Parathyroid adenoma (tissue), 2 donors: ENCODE results near the gene NYAP2.

Experiments used
- H2AFZ ChIP-seq: fragments of 300-600 bp; sonication (generic); one replicate; pipeline ENCODE4 v1.7.0; 2017; ENCODE audit warnings: antibody characterized with exemption, mild to moderate bottlenecking
- H3K27ac ChIP-seq: fragments of 300-600 bp; sonication (generic); one replicate; pipeline ENCODE4 v1.7.0; 2017
- H3K27me3 ChIP-seq: fragments of 300-600 bp; sonication (generic); one replicate; pipeline ENCODE4 v1.7.0; 2017; ENCODE audit warnings: low read length; ENCODE audit not compliant: control insufficient read depth, insufficient read depth
- H3K36me3 ChIP-seq: fragments of 300-600 bp; sonication (generic); one replicate; pipeline ENCODE4 v1.7.0; 2017; ENCODE audit warnings: low read length; ENCODE audit not compliant: control insufficient read depth, insufficient read depth
- H3K4me1 ChIP-seq: fragments of 300-600 bp; sonication (generic); one replicate; pipeline ENCODE4 v1.7.0; 2017; ENCODE audit warnings: control low read depth
- H3K4me2 ChIP-seq: fragments of 300-600 bp; sonication (generic); one replicate; pipeline ENCODE4 v1.7.0; 2017; ENCODE audit warnings: low read length
- H3K4me3 ChIP-seq: fragments of 300-600 bp; sonication (generic); one replicate; pipeline ENCODE4 v1.7.0; 2017; ENCODE audit warnings: low read depth, low read length
- H3K79me2 ChIP-seq: fragments of 300-600 bp; sonication (generic); one replicate; pipeline ENCODE4 v1.7.0; 2017; ENCODE audit warnings: control low read depth
- H3K9ac ChIP-seq: fragments of 300-600 bp; sonication (generic); one replicate; pipeline ENCODE4 v1.7.0; 2017; ENCODE audit warnings: mild to moderate bottlenecking
- H3K9me3 ChIP-seq: fragments of 300-600 bp; sonication (generic); one replicate; pipeline ENCODE4 v1.7.0; 2017; ENCODE audit warnings: low read length; ENCODE audit not compliant: control insufficient read depth
- TF ChIP-seq, protein P1 (sequence below): fragments of 300-600 bp; sonication (generic); IDR thresholded peaks from one replicate; pipeline ENCODE4 v1.7.0; 2017; ENCODE audit warnings: antibody characterized with exemption, mild to moderate bottlenecking
- donor health status: primary hyperparathyroidism.

NYAP2 gene

DNA sequence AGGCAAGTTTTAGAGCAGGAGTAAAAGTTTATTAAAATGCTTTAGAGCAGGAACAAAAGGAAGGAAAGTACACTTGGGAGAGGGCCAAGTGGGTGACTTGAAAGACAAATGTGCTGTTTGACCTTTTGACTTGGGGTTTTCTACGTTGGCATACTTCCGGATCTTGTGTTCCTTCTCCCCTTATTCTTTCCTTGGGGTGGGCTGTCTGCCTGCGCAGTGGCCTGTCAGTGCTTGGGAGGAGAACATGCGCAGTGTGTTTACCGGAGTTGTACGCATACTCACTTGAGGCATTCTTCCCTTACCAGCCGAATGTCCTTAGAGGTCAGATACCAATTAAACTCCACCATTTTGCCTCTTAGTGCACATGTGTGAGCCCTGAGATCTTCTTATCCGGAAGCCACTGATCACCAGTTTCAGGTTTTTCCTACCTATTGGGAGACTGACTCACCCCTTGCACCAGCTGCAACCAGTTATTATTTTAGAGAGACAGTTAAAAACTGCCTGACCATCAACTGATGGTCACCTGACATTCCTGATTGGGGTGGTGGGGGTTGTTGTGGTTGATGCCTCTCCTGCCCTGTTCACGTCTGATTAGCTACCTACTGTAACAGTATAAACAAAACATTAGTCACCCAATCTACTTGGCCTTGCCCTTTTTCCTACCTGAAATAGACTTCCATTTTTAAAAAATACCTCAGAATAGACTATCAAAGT, 67.5 kb downstream of the NYAP2 start:
- no peak overlapping the region for H3K27ac ChIP-seq
- no peaks in the 10 kb centered on the region for H3K36me3 ChIP-seq
- H3K9me3 ChIP-seq: no peaks in the 10 kb centered on the region
- H3K9ac ChIP-seq: no peak overlapping the region
- no peak overlapping the region for H2AFZ ChIP-seq
- H3K4me3 ChIP-seq: no peak overlapping the region
- no peaks in the 10 kb centered on the region for H3K4me1 ChIP-seq
- TF ChIP-seq, protein P1, sequence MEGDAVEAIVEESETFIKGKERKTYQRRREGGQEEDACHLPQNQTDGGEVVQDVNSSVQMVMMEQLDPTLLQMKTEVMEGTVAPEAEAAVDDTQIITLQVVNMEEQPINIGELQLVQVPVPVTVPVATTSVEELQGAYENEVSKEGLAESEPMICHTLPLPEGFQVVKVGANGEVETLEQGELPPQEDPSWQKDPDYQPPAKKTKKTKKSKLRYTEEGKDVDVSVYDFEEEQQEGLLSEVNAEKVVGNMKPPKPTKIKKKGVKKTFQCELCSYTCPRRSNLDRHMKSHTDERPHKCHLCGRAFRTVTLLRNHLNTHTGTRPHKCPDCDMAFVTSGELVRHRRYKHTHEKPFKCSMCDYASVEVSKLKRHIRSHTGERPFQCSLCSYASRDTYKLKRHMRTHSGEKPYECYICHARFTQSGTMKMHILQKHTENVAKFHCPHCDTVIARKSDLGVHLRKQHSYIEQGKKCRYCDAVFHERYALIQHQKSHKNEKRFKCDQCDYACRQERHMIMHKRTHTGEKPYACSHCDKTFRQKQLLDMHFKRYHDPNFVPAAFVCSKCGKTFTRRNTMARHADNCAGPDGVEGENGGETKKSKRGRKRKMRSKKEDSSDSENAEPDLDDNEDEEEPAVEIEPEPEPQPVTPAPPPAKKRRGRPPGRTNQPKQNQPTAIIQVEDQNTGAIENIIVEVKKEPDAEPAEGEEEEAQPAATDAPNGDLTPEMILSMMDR: no peak
- no peak overlapping the region for H3K4me2 ChIP-seq
- H3K79me2 ChIP-seq: no peaks in the 10 kb centered on the region
- no peaks in the 10 kb centered on the region for H3K27me3 ChIP-seq

DNA sequence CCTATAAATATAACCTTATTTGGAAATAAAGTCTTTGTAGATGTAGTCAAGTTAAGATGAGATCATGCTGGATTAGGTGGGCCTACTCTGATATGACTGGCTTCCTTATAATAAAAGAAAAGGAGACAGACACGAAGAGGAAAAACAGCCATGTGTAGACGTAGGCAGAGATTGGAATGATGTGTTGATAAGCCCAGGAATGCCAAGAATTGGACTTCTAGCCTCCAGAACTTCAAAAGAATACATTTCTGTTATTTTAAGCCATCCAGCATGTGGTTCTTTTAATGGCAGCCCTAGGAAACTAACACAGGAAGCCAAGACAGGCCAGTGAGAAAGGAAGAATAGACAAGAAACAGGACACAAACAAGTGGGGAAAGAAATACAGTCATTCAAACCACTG, 68.6 kb downstream of the NYAP2 start:
- Histone ChIP-seq H3K9ac (no peak overlapping the region), H3K27me3 (no peaks in the 10 kb centered on the region), H3K79me2 (no peaks in the 10 kb centered on the region), H3K4me1 (no peaks in the 10 kb centered on the region), H3K4me2 (no peak overlapping the region), H2AFZ (no peak overlapping the region), H3K9me3 (no peaks in the 10 kb centered on the region), H3K27ac (no peak overlapping the region), H3K36me3 (no peaks in the 10 kb centered on the region), H3K4me3 (no peak overlapping the region)
- TF ChIP-seq, protein P1: no peak

DNA sequence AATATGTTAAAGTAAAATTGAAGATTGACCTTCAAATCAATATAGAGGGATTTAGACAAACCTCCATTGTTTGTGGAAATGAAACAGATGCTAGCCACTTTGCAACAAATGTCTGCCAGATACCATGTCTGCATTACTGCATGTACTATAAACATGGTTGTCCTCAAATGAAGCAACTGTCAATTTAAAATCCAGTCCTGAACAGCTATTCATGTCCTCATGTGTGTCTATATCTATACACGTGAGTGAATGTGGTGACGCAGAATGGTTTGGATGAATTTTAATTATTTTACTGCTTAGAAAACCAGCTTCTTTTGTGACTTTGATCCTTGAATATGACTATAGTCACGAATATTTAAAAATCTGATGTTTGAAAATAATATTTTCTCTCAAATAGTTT, 71.5 kb downstream of the NYAP2 start:
- no peaks in the 10 kb centered on the region for H3K36me3 ChIP-seq
- H3K79me2 ChIP-seq: no peaks in the 10 kb centered on the region
- H3K4me3 ChIP-seq: no peak overlapping the region
- TF ChIP-seq, protein P1: no peak
- H3K9ac ChIP-seq: no peak overlapping the region
- H2AFZ ChIP-seq: no peak overlapping the region
- no peak overlapping the region for H3K27ac ChIP-seq
- H3K27me3 ChIP-seq: no peaks in the 10 kb centered on the region
- no peaks in the 10 kb centered on the region for H3K9me3 ChIP-seq
- H3K4me2 ChIP-seq: no peak overlapping the region
- no peaks in the 10 kb centered on the region for H3K4me1 ChIP-seq

DNA sequence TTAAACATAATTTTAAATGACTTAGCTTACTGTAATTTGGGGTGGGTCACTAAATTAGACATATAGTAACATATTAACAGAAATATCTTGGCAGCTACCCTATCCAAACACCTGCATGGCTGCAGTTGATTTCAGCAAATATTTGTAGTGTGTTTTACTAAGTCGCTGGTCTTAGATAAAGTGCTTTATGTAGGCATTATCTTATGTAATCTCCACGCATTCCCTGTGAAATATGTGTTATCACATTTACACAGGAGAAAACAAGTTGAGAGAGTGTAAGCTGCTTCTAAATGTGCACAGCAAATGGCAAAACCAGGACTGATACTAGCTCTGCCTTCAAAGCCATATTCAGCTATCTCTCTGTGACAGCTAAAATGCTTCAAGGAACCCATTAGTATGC, 72.0 kb downstream of the NYAP2 start:
- no peak overlapping the region for H3K4me2 ChIP-seq
- no peaks in the 10 kb centered on the region for H3K36me3 ChIP-seq
- H3K4me1 ChIP-seq: no peaks in the 10 kb centered on the region
- no peak overlapping the region for H2AFZ ChIP-seq
- no peak overlapping the region for H3K9ac ChIP-seq
- no peaks in the 10 kb centered on the region for H3K9me3 ChIP-seq
- H3K79me2 ChIP-seq: no peaks in the 10 kb centered on the region
- H3K27ac ChIP-seq: no peak overlapping the region
- H3K27me3 ChIP-seq: no peaks in the 10 kb centered on the region
- no peak overlapping the region for H3K4me3 ChIP-seq
- TF ChIP-seq, protein P1: no peak

DNA sequence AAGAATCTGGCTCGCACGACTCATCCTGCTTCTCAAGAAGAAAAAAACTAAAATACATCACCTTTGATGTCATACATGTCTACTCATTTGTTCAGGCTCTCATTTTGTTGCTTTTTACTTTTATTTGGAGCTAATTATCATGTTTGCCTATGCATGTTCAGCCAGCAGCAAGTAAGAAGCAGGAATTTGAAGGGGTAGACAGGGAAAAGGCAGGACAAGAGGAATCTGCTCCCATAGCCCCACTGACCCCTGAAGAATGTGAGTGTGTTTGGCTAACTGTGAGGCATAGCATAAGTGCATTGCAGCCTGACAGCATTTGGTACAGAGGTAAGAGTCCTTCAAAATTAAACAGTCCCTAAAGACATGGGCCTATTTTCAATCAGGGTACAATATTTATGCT, 72.7 kb downstream of the NYAP2 start:
- H3K4me2 ChIP-seq: no peak overlapping the region

More for the DNA sequence above, 72.7 kb downstream of the NYAP2 start:
- Histone ChIP-seq H3K4me3 (no peak overlapping the region), H3K9ac (no peak overlapping the region), H3K4me1 (no peaks in the 10 kb centered on the region), H3K36me3 (no peaks in the 10 kb centered on the region), H3K79me2 (no peaks in the 10 kb centered on the region), H3K27me3 (no peaks in the 10 kb centered on the region), H2AFZ (no peak overlapping the region), H3K9me3 (no peaks in the 10 kb centered on the region), H3K27ac (no peak overlapping the region)
- TF ChIP-seq, protein P1: no peak
